PC-9 (cell line): Measurements from ENCODE around the gene IMMP2L. TPM values are rescaled to one million over a fixed set of nuclear protein-coding genes. Genes with fewer than 3 reads are reported as not detected.
"Not testable (repeated sequence)": the region's sequence is repeated elsewhere in the genome, so short reads cannot be mapped to it uniquely, and the experiment has no call there.

Source experiments
- BruUV-seq: library from RNA; stranded (reverse); fragments of 400-500 nt; replicated peaks from 2 replicates; lab custom pipeline; 2021; lab: Mats Ljungman, UMichigan
- CTCF ChIA-PET: fragments of 300-600 bp; sonication (Branson Sonifier 250); formaldehyde crosslinking; loops from one replicate; lab custom pipeline; 2022; ENCODE audit warnings: antibody characterized with exemption; lab: Charles Lee
- POLR2A ChIA-PET: fragments of 300-600 bp; sonication (Branson Sonifier 250); formaldehyde crosslinking; loops from one replicate; lab custom pipeline; 2022; ENCODE audit warnings: antibody characterized with exemption; ENCODE audit not compliant: unreplicated experiment; lab: Charles Lee
- DNase-seq, 2 experiments: peaks; one replicate each; pipeline versions ENCODE4 v3.0.0 to v3.0.0-alpha.2; 2015 to 2022; ENCODE audit warnings: mixed read lengths in 1 of 2
- H2AFZ ChIP-seq: fragments of 200-600 bp; sonication (generic); 2 replicates; pipeline ENCODE4 v1.8.1; 2017; ENCODE audit warnings: antibody characterized with exemption
- H3F3A ChIP-seq: fragments of 200-600 bp; sonication (generic); 2 replicates; pipeline ENCODE4 v1.8.1; 2017; ENCODE audit warnings: antibody characterized with exemption, mild to moderate bottlenecking, low read depth; ENCODE audit not compliant: insufficient read depth
- H3K27ac ChIP-seq: fragments of 200-600 bp; sonication (generic); 2 replicates; pipeline ENCODE4 v1.6.1; 2016; ENCODE audit warnings: mixed run types
- H3K27me3 ChIP-seq: fragments of 200-600 bp; sonication (generic); 2 replicates; pipeline ENCODE4 v1.6.1; 2016; ENCODE audit warnings: low read depth, mixed run types; ENCODE audit not compliant: insufficient read depth
- H3K36me3 ChIP-seq: fragments of 200-600 bp; sonication (generic); 2 replicates; pipeline ENCODE4 v1.6.1; 2016; ENCODE audit warnings: low read depth, mixed run types
- H3K4me1 ChIP-seq: fragments of 200-600 bp; sonication (generic); replicated peaks from 2 replicates; pipeline ENCODE4 v1.6.1; 2016; ENCODE audit warnings: mixed run types; ENCODE audit not compliant: insufficient read depth
- H3K4me2 ChIP-seq: fragments of 200-600 bp; sonication (generic); 2 replicates; pipeline ENCODE4 v1.6.1; 2017; ENCODE audit warnings: mixed run types
- H3K4me3 ChIP-seq: fragments of 200-600 bp; sonication (generic); 2 replicates; pipeline ENCODE4 v1.6.1; 2016; ENCODE audit warnings: mixed run types
- H3K79me2 ChIP-seq: fragments of 200-600 bp; sonication (generic); 2 replicates; pipeline ENCODE4 v1.6.1; 2017; ENCODE audit warnings: low read depth, mixed run types
- H3K9me2 ChIP-seq: fragments of 200-600 bp; sonication (generic); 2 replicates; pipeline ENCODE4 v1.8.1; 2017; ENCODE audit warnings: mild to moderate bottlenecking; ENCODE audit not compliant: insufficient read depth
- H3K9me3 ChIP-seq: fragments of 200-600 bp; sonication (generic); 2 replicates; pipeline ENCODE4 v1.8.1; 2016; ENCODE audit warnings: low read depth; ENCODE audit not compliant: insufficient read depth
- H4K20me1 ChIP-seq: fragments of 200-600 bp; sonication (generic); 2 replicates; pipeline ENCODE4 v1.8.1; 2017; ENCODE audit not compliant: insufficient read depth
- EZH2 ChIP-seq: fragments of 200-600 bp; sonication (generic); IDR thresholded peaks from 2 replicates; pipeline ENCODE4 v1.8.0; 2017; ENCODE audit warnings: antibody characterized with exemption, low read depth
- intact Hi-C: fragments of 100-400 bp; cut with micrococcal nuclease; formaldehyde crosslinking; loops from one replicate; pipeline ENCODE4 v1.10.0; 2022; ENCODE audit not compliant: unreplicated experiment
- total RNA-seq: library from RNA; stranded (reverse); gene quantifications from 2 replicates; pipeline ENCODE4 v1.2.3, GENCODE V29; 2021
- TF ChIP-seq, protein P1 (sequence below): fragments of 200-600 bp; sonication (generic); conservative IDR thresholded peaks from 2 replicates; pipeline ENCODE4 v1.6.1; 2017; ENCODE audit warnings: mixed run types, antibody characterized with exemption, mild to moderate bottlenecking, moderate library complexity

Gene IMMP2L
- total RNA-seq, 1 experiment from 2014 or later = 40.5 TPM

DNA sequence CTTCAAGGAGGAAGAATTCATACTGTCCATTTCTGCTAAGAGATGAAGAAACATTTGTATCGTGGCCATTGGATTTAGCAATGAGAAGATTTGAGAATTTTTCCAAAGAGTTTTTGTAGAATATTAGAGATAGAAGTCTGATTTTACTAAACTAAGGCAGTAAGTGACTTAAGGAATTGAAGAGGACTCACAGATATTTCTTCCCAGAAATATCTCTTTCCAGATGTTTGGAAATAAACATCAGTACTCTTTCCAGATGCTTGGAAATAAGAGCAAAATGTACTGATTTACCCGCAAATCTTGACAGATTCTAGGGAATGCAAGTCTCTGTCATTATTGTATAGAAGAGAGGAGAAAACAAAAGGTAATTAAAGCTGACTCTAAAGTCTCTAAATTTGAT, 91.3 kb downstream of the IMMP2L start:
- Histone ChIP-seq H3K9me2 (no peaks in the 10 kb centered on the region), H3K4me2 (no peak overlapping the region), H3K36me3 (no peaks in the 10 kb centered on the region), H3K27me3 (no peaks in the 10 kb centered on the region), H2AFZ (no peak overlapping the region), H3K9me3 (no peaks in the 10 kb centered on the region), H3K79me2 (no peaks in the 10 kb centered on the region), H4K20me1 (no peaks in the 10 kb centered on the region), H3F3A (no peaks in the 10 kb centered on the region), H3K4me1 (no peaks in the 10 kb centered on the region), H3K27ac (no peak overlapping the region), H3K4me3 (no peak overlapping the region)
- BruUV-seq = no TSS peak
- TF ChIP-seq EZH2 = no peak
- TF ChIP-seq, protein P1, sequence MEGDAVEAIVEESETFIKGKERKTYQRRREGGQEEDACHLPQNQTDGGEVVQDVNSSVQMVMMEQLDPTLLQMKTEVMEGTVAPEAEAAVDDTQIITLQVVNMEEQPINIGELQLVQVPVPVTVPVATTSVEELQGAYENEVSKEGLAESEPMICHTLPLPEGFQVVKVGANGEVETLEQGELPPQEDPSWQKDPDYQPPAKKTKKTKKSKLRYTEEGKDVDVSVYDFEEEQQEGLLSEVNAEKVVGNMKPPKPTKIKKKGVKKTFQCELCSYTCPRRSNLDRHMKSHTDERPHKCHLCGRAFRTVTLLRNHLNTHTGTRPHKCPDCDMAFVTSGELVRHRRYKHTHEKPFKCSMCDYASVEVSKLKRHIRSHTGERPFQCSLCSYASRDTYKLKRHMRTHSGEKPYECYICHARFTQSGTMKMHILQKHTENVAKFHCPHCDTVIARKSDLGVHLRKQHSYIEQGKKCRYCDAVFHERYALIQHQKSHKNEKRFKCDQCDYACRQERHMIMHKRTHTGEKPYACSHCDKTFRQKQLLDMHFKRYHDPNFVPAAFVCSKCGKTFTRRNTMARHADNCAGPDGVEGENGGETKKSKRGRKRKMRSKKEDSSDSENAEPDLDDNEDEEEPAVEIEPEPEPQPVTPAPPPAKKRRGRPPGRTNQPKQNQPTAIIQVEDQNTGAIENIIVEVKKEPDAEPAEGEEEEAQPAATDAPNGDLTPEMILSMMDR = no peak
- ChIA-PET CTCF (no interaction called here), POLR2A (no interaction called here)
- DNase-seq = no peak
- intact Hi-C loops = no loop called here

DNA sequence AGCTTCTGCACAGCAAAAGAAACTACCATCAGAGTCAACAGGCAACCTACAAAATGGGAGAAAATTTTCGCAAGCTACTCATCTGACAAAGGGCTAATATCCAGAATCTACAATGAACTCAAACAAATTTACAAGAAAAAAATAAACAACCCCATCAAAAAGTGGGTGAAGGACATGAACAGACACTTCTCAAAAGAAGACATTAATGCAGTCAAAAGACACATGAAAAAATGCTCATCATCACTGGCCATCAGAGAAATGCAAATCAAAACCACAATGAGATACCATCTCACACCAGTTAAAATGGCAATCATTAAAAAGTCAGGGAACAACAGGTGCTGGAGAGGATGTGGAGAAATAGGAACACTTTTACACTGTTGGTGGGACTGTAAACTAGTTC, 92.4 kb downstream of the IMMP2L start:
- H3K36me3 ChIP-seq, H3K4me3 ChIP-seq, H4K20me1 ChIP-seq, POLR2A ChIA-PET, intact Hi-C loops, H3K79me2 ChIP-seq, H3K27me3 ChIP-seq, H3F3A ChIP-seq, H3K4me2 ChIP-seq, BruUV-seq, DNase-seq, H3K4me1 ChIP-seq, CTCF ChIA-PET, H2AFZ ChIP-seq, H3K9me3 ChIP-seq, H3K9me2 ChIP-seq, H3K27ac ChIP-seq: not testable (repeated sequence)

- H3F3A ChIP-seq, H3K27ac ChIP-seq, H4K20me1 ChIP-seq, H2AFZ ChIP-seq, H3K27me3 ChIP-seq, H3K79me2 ChIP-seq, H3K4me2 ChIP-seq, CTCF ChIA-PET, H3K4me1 ChIP-seq, H3K4me3 ChIP-seq, POLR2A ChIA-PET, H3K9me2 ChIP-seq, BruUV-seq, H3K9me3 ChIP-seq, intact Hi-C loops, H3K36me3 ChIP-seq, DNase-seq: not testable (repeated sequence)
Measured at GRCh38 chr7:111465774-111466173, 96.5 kb downstream of the IMMP2L start.

DNA sequence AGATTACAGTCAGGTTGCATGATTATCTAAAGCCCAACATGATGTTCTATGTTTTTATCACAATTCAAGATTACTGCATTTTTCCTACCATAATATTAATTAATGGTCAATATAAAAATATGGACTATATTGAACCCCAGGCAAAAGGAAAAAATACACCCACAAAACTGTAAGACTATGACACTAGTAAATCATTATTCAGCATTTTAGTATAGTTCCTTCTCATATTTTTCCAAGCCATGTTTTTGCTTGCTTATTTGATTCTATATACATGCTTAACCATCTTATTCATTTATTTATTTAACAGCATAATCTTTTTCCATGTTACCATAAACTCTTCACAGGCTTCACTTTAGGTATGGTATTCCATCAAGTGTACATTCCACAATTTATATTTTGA, 101.6 kb downstream of the IMMP2L start:
- ChIA-PET POLR2A (no interaction called here), CTCF (no interaction called here)
- H3K27ac ChIP-seq = no peak overlapping the region

More for the DNA sequence above, 101.6 kb downstream of the IMMP2L start:
- TF ChIP-seq EZH2 = no peak
- TF ChIP-seq, protein P1 = no peak
- no peaks in the 10 kb centered on the region for H3K36me3 ChIP-seq
- no TSS peak for BruUV-seq
- H3K4me2 ChIP-seq = no peak overlapping the region
- H3K79me2 ChIP-seq = no peaks in the 10 kb centered on the region
- H4K20me1 ChIP-seq = no peaks in the 10 kb centered on the region
- no peak overlapping the region for H3K4me3 ChIP-seq
- peaks cover 4% of the 10 kb centered on the region; the same call in 1 of the 2 replicates for H3K9me2 ChIP-seq
- no peak overlapping the region for H2AFZ ChIP-seq
- no peaks in the 10 kb centered on the region for H3K27me3 ChIP-seq
- H3F3A ChIP-seq = no peaks in the 10 kb centered on the region
- no peaks in the 10 kb centered on the region for H3K4me1 ChIP-seq
- no peak for DNase-seq
- H3K9me3 ChIP-seq = no peaks in the 10 kb centered on the region
- intact Hi-C loops = no loop called here
